Stomach (tissue), 9 donors: ENCODE data around the gene JMJD7. TPM values are rescaled to one million over a fixed set of nuclear protein-coding genes. Genes with fewer than 3 reads are reported as not detected.

Source experiments
- DNase-seq, 2 donors: peaks; one replicate each; pipeline versions ENCODE4 v3.0.0 to v3.0.0-alpha.2; 2013 to 2019
- H3K27ac ChIP-seq, 5 donors: fragments of 200-600 bp in 4 of 5; sonication (generic) in 4 of 5; one replicate each; pipeline ENCODE4 v1.5.1; 2013 to 2019; ENCODE audit warnings: mild to moderate bottlenecking in 1 of 5, moderate library complexity in 1 of 5
- H3K27me3 ChIP-seq, 3 donors: fragments of 200-600 bp; sonication (generic); one replicate each; pipeline ENCODE4 v1.5.1; 2017 to 2019; ENCODE audit warnings: mixed run types in 1 of 3
- H3K36me3 ChIP-seq, 4 donors: fragments of 200-600 bp; sonication (generic); 1 replicate in 3 of 4; 2 replicates in 1 of 4; pipeline ENCODE4 v1.5.1; 2016 to 2019
- H3K4me1 ChIP-seq, 4 donors: fragments of 200-600 bp; sonication (generic); one replicate each; pipeline ENCODE4 v1.5.1; 2016 to 2019
- H3K4me3 ChIP-seq, 4 donors: fragments of 200-600 bp; sonication (generic) in 3 of 4; one replicate each; pipeline ENCODE4 v1.5.1; 2016 to 2019; ENCODE audit warnings: mild to moderate bottlenecking in 1 of 4
- H3K9me3 ChIP-seq, 4 donors: fragments of 200-600 bp; sonication (generic); one replicate each; pipeline ENCODE4 v1.5.1; 2016 to 2019
- CTCF ChIP-seq, 7 experiments: fragments of 450-650 bp in 4 of 7; fragments of 200-600 bp in 3 of 7; sonication (generic) in 3 of 7; IDR thresholded peaks; one replicate each; pipeline ENCODE4 v1.5.1; 2016 to 2019; ENCODE audit warnings: antibody characterized with exemption in 7 of 7, control low read depth in 2 of 7, mild to moderate bottlenecking in 1 of 7
- EP300 ChIP-seq: sonication (generic); formaldehyde crosslinking; IDR thresholded peaks from one replicate; pipeline ENCODE4 v1.6.1; 2017; ENCODE audit warnings: antibody characterized with exemption
- POLR2A ChIP-seq, 4 donors: fragments of 450-650 bp; IDR thresholded peaks; one replicate each; pipeline ENCODE4 v1.6.1; 2016; ENCODE audit warnings: antibody characterized with exemption in 4 of 4, control low read depth in 2 of 4, mild to moderate bottlenecking in 1 of 4, moderate library complexity in 1 of 4
- POLR2AphosphoS5 ChIP-seq, 3 donors: sonication (generic); formaldehyde crosslinking; IDR thresholded peaks; one replicate each; pipeline ENCODE4 v1.6.1; 2016; ENCODE audit warnings: antibody characterized with exemption in 3 of 3
- WGBS, 5 donors: extraction: QIAGEN DNeasy Blood & Tissue Kit in 3 of 5; methylation state at CpG; one replicate each; pipeline versions ENCODE4 v1.1.5 to v1.1.7; 2013 to 2018; 5-methylcytosine and 5-hydroxymethylcytosine counted together
- intact Hi-C: fragments of 100-400 bp; cut with DNase I; formaldehyde crosslinking; loops from one replicate; pipeline ENCODE4 v1.15.1; 2023; ENCODE audit warnings: low total_unique reads
- polyA plus RNA-seq, 3 donors: library from polyadenylated mRNA; stranded (reverse); fragments of 200-250 nt; gene quantifications; one replicate each; pipeline ENCODE4 v1.2.3, GENCODE V29; 2013
- total RNA-seq, 5 donors: library from RNA; depleted of rRNA; stranded (reverse); fragments of >200 nt; gene quantifications; one replicate each; pipeline versions ENCODE4 v1.1.0 to v1.2.3, GENCODE V29; 2014 to 2016
- donor health status: healthy with polysubstance abuse.
- donor health status: Bipolar disorder and iron deficiency.
- donor health status: healthy.

Gene JMJD7
- total and polyA plus RNA-seq, 8 donors: 0.55 to 24.2 (median 10.0) TPM; not detected in 2

- 57 to 85% (median 64%) methylated on average over 9 to 19 of the region's 19 CpGs for WGBS, 5 donors
- TF ChIP-seq POLR2AphosphoS5 (IDR thresholded peaks at IDR 0.05): no peak
- Histone ChIP-seq H3K4me3 (no peak overlapping the region), H3K9me3 (no peaks in the 10 kb centered on the region), H3K4me1 (peaks cover 0 to 22% (median 19%) of the 10 kb centered on the region in 4 donors), H3K27me3 (no peaks in the 10 kb centered on the region), H3K36me3 (peaks cover 0 to 6% (median 0%) of the 10 kb centered on the region in 4 donors), H3K27ac (no peak overlapping the region)
- DNase-seq: peak; percentile 78 to 91
- intact Hi-C loops: no loop called here
Observed at GRCh38 chr15:41862515-41863116, 34.7 kb downstream of the JMJD7 start.

GRCh38 chr15:41865490-41866055 is 37.7 kb downstream of the JMJD7 start:
- Histone ChIP-seq H3K4me1 (peaks cover 0 to 10% (median 8%) of the 10 kb centered on the region in 4 donors), H3K27me3 (no peaks in the 10 kb centered on the region), H3K27ac (no peak overlapping the region), H3K9me3 (no peaks in the 10 kb centered on the region), H3K36me3 (peaks cover 0 to 6% (median 0%) of the 10 kb centered on the region in 4 donors), H3K4me3 (no peak overlapping the region)
- intact Hi-C loops: no loop called here
- no peak for TF ChIP-seq EP300
- no peak for TF ChIP-seq POLR2AphosphoS5 (IDR thresholded peaks at IDR 0.05)
- TF ChIP-seq CTCF (IDR thresholded peaks at IDR 0.05): no peak
- no peak for TF ChIP-seq POLR2A (IDR thresholded peaks at IDR 0.05)
- 80 to 87% (median 83%) methylated on average over 18 of the region's 18 CpGs for WGBS, 5 donors
- no peak for DNase-seq

GRCh38 chr15:41866263-41866703 is 38.4 kb downstream of the JMJD7 start:
- no peak overlapping the region for H3K4me3 ChIP-seq
- peaks cover 0 to 10% (median 8%) of the 10 kb centered on the region in 4 donors for H3K4me1 ChIP-seq
- DNase-seq: no peak
- TF ChIP-seq EP300 (no peak), POLR2A (IDR thresholded peaks at IDR 0.05) (no peak), POLR2AphosphoS5 (IDR thresholded peaks at IDR 0.05) (no peak), CTCF (IDR thresholded peaks at IDR 0.05) (no peak)
- H3K36me3 ChIP-seq: peaks cover 0 to 6% (median 0%) of the 10 kb centered on the region in 4 donors
- intact Hi-C loops: no loop called here
- H3K9me3 ChIP-seq: no peaks in the 10 kb centered on the region
- H3K27ac ChIP-seq: no peak overlapping the region
- H3K27me3 ChIP-seq: no peaks in the 10 kb centered on the region
- 66 to 96% (median 75%) methylated on average over 4 to 8 of the region's 8 CpGs for WGBS, 5 donors

- intact Hi-C loops: no loop called here
- Histone ChIP-seq H3K27me3 (no peaks in the 10 kb centered on the region), H3K4me1 (peaks cover 0 to 10% (median 8%) of the 10 kb centered on the region in 4 donors), H3K4me3 (no peak overlapping the region), H3K9me3 (no peaks in the 10 kb centered on the region), H3K27ac (no peak overlapping the region), H3K36me3 (peaks cover 0 to 6% (median 0%) of the 10 kb centered on the region in 4 donors)
- no peak for DNase-seq
- 83 to 87% (median 85%) methylated on average over 11 to 25 of the region's 25 CpGs for WGBS, 5 donors
- TF ChIP-seq POLR2A (IDR thresholded peaks at IDR 0.05) (no peak), EP300 (no peak), POLR2AphosphoS5 (IDR thresholded peaks at IDR 0.05) (no peak), CTCF (IDR thresholded peaks at IDR 0.05) (no peak)
Observed at GRCh38 chr15:41866872-41867579, 39.1 kb downstream of the JMJD7 start.
